HG03469 (cell line): ENCODE measurements around the gene EVPL.
"Not testable (repeated sequence)": the region's sequence is repeated elsewhere in the genome, so short reads cannot be mapped to it uniquely, and the experiment has no call there.

ENCODE experiments used
- ATAC-seq: cut with Tn5 transposase; IDR thresholded peaks from one replicate; pipeline ENCODE4 v1.9.1; 2021; ENCODE audit warnings: mild to moderate bottlenecking, moderate library complexity, moderate number of reproducible peaks; ENCODE audit not compliant: unreplicated experiment

Gene EVPL

GRCh38 chr17:75970626-75971025 is 56.5 kb downstream of the EVPL start:
- ATAC-seq: no peak

DNA sequence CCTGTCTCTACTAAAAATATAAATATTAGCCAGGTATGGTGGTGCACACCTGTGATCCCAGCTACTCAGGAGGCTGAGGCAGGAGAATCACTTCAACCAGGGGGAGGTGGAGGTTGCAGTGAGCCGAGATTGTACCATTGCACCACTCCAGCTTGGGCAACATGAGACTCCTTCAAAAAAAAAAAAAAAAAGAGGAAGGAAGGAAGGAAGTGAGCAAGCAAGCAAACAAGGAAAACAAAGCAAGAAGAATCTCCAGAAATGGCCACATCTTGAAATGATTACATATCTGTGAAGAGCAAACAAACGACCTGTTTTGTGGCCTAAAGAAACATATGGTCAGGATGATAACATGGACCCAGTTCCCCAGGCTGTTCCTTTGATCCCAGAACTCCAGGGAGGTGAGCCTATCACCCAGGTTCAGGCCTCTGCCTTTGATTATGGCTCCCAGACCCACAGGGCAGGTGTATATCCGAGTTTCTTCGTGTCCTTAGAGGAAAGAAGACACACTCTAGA is 57.0 kb downstream of the EVPL start:
- ATAC-seq: no peak

GRCh38 chr17:75969044-75969443 is 58.1 kb downstream of the EVPL start:
- ATAC-seq: not testable (repeated sequence)

- no peak for ATAC-seq
Observed at GRCh38 chr17:75965468-75965867, 61.6 kb downstream of the EVPL start.

GRCh38 chr17:75959839-75960511 is 67.1 kb downstream of the EVPL start:
- ATAC-seq: no peak

- ATAC-seq: no peak
Observed at GRCh38 chr17:75959051-75959838, 67.9 kb downstream of the EVPL start.
